DMS53 treated with DMSO at 0.1 percent for 48 hours (cell line): Measurements from ENCODE around the gene DACT1.
"Not testable (repeated sequence)": the region's sequence is repeated elsewhere in the genome, so short reads cannot be mapped to it uniquely, and the experiment has no call there.

Experiments used
- DNase-seq: peaks from one replicate; lab custom pipeline; 2025; ENCODE audit not compliant: unreplicated experiment; lab: John Stamatoyannopoulos, UW

Gene DACT1

GRCh38 chr14:58637391-58638230 lies at the start of gene DACT1:
Gene DACT1 (plus strand): TSS chr14:58637962. CDS start chr14:58638203, 241 bp downstream.
- DNase-seq = no peak

- not testable (repeated sequence) for DNase-seq
Observed at GRCh38 chr14:58588321-58588720, 49.4 kb upstream of the DACT1 start.

- no peak for DNase-seq
Observed at GRCh38 chr14:58593977-58594376, 43.8 kb upstream of the DACT1 start.

- DNase-seq = no peak
Observed at GRCh38 chr14:58597041-58597440, 40.7 kb upstream of the DACT1 start.

GRCh38 chr14:58598028-58598803 lies 39.5 kb upstream of the DACT1 start:
- no peak for DNase-seq

- DNase-seq = no peak
Observed at GRCh38 chr14:58598804-58599525, 38.8 kb upstream of the DACT1 start.

GRCh38 chr14:58599707-58600106 lies 38.1 kb upstream of the DACT1 start:
- DNase-seq = no peak

GRCh38 chr14:58605465-58605864 lies 32.3 kb upstream of the DACT1 start:
- no peak for DNase-seq

- DNase-seq = no peak
Observed at GRCh38 chr14:58607131-58607951, 30.4 kb upstream of the DACT1 start.

GRCh38 chr14:58607952-58608317 lies 29.8 kb upstream of the DACT1 start:
- no peak for DNase-seq

- no peak for DNase-seq
Observed at GRCh38 chr14:58617619-58618018, 20.1 kb upstream of the DACT1 start.

- DNase-seq = no peak
Observed at GRCh38 chr14:58620011-58620410, 17.8 kb upstream of the DACT1 start.

GRCh38 chr14:58625438-58625837 lies 12.3 kb upstream of the DACT1 start:
- DNase-seq = no peak

- DNase-seq = no peak
Observed at GRCh38 chr14:58626431-58626831, 11.3 kb upstream of the DACT1 start.

GRCh38 chr14:58628406-58628805 lies 9.4 kb upstream of the DACT1 start:
- DNase-seq = no peak

- DNase-seq = no peak
Observed at GRCh38 chr14:58629281-58629680, 8.5 kb upstream of the DACT1 start.

GRCh38 chr14:58631732-58632131 lies 6.0 kb upstream of the DACT1 start:
- no peak for DNase-seq

- DNase-seq = no peak
Observed at GRCh38 chr14:58633831-58634230, 3.9 kb upstream of the DACT1 start.

GRCh38 chr14:58634406-58635090 lies 3.2 kb upstream of the DACT1 start:
- no peak for DNase-seq
